ENCODE results near the gene DHX15. TPM values are rescaled to one million over a fixed set of nuclear protein-coding genes. Genes with fewer than 3 reads are reported as not detected.

Gene DHX15
- total RNA-seq, 6 experiments from 2014 or later = 26.4 to 56.3 (median 42.1) TPM

DNA sequence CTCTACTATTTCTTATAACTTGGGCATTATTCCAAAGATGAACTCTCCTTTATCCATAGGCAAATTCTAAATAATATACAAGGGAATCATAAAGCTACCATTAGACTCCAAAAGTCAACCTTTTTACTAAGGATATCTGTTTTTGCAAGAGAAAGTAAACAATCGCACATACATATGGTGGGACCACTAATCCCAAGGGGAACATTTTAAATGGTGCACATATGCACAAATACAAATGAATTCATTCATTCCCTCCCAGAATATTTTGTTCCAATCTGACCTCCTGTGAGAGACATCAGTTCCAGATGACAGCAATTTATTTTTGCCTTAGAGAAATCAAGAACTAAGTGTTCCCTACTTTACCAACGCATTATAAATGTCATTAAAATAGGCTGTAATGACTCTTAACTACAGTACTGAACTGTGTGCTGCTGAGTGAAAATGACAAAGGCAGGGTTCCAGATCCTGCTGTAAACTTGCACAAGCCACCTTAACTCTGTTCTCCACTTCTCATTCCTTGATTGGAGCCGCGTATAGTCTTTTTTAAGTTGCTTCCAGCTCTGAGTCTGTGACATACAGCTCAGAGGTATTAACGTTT, 2.0 kb downstream of the DHX15 start:
- H3K36me3 ChIP-seq = no peaks in the 10 kb centered on the region
- no peaks in the 10 kb centered on the region for H3K9me3 ChIP-seq
- ATAC-seq = no peak
- peaks cover 0 to 37% (median 10%) of the 10 kb centered on the region in 4 donors for H3K4me1 ChIP-seq
- peak overlapping the region in 1 of 3 donors; percentile 99 for H3K4me3 ChIP-seq
- no peaks in the 10 kb centered on the region for H3K27me3 ChIP-seq
- WGBS (ENCODE audit: insufficient coverage, low coverage, low lambda C conversion rate, missing lambda C conversion rate) = 14% methylated on average over 5 of the region's 5 CpGs
- TF ChIP-seq POLR2A (IDR thresholded peaks at IDR 0.05) = no peak
- TF ChIP-seq CTCF (IDR thresholded peaks at IDR 0.05) = no peak
- no peak overlapping the region for H3K27ac ChIP-seq
- no peak for DNase-seq
- intact Hi-C loops (cut with DNase I) = no loop called here

GRCh38 chr4:24578364-24578763, 6.0 kb downstream of the DHX15 start:
- TF ChIP-seq POLR2A (IDR thresholded peaks at IDR 0.05) = no peak
- no peak for TF ChIP-seq CTCF (IDR thresholded peaks at IDR 0.05)
- no peak for DNase-seq
- H3K4me1 ChIP-seq = peaks cover 0 to 48% (median 13%) of the 10 kb centered on the region in 4 donors
- no peaks in the 10 kb centered on the region for H3K27me3 ChIP-seq
- 81% methylated on average over 3 of the region's 4 CpGs for WGBS (ENCODE audit: insufficient coverage, low coverage, low lambda C conversion rate, missing lambda C conversion rate)
- no peak for ATAC-seq
- no peak overlapping the region for H3K27ac ChIP-seq
- intact Hi-C loops (cut with DNase I) = no loop called here
- peaks cover 0 to 16% (median 6%) of the 10 kb centered on the region in 4 donors for H3K36me3 ChIP-seq
- H3K4me3 ChIP-seq = no peak overlapping the region
- no peaks in the 10 kb centered on the region for H3K9me3 ChIP-seq

- WGBS (ENCODE audit: insufficient coverage, low coverage, low lambda C conversion rate, missing lambda C conversion rate) = 93% methylated on average over 17 of the region's 17 CpGs
- no peak for TF ChIP-seq CTCF (IDR thresholded peaks at IDR 0.05)
- TF ChIP-seq POLR2A (IDR thresholded peaks at IDR 0.05) = no peak
- Histone ChIP-seq H3K36me3 (peaks cover 0 to 16% (median 6%) of the 10 kb centered on the region in 4 donors), H3K9me3 (no peaks in the 10 kb centered on the region), H3K4me3 (no peak overlapping the region), H3K27me3 (no peaks in the 10 kb centered on the region), H3K4me1 (peaks cover 0 to 35% (median 5%) of the 10 kb centered on the region in 4 donors), H3K27ac (no peak overlapping the region)
- no peak for ATAC-seq
- no peak for DNase-seq
- intact Hi-C loops (cut with DNase I) = no loop called here
Observed at GRCh38 chr4:24576276-24576675, 8.1 kb downstream of the DHX15 start.

GRCh38 chr4:24574236-24574635, 10.1 kb downstream of the DHX15 start:
- Histone ChIP-seq H3K4me1 (peaks cover 0 to 35% (median 5%) of the 10 kb centered on the region in 4 donors), H3K36me3 (peaks cover 0 to 16% (median 6%) of the 10 kb centered on the region in 4 donors)
- ATAC-seq = peak in 3 of 4 donors; percentile 57 to 73 (median 72)

More at GRCh38 chr4:24574236-24574635, 10.1 kb downstream of the DHX15 start:
- Histone ChIP-seq H3K4me3 (no peak overlapping the region), H3K27ac (no peak overlapping the region), H3K27me3 (no peaks in the 10 kb centered on the region), H3K9me3 (no peaks in the 10 kb centered on the region)
- no peak for DNase-seq
- intact Hi-C loops (cut with DNase I) = no loop called here
- TF ChIP-seq POLR2A (IDR thresholded peaks at IDR 0.05) (no peak), CTCF (IDR thresholded peaks at IDR 0.05) (no peak)

Measured in right lobe of liver (tissue), 6 donors.